ENCODE measurements around the gene SLC17A1. TPM values are rescaled to one million over a fixed set of nuclear protein-coding genes. Genes with fewer than 3 reads are reported as not detected.
A peak's percentile ranks its signal among the peaks of the same experiment; 100 is the strongest.

The SLC17A1 gene
- total RNA-seq, 6 donors from 2014 or later = not detected

GRCh38 chr6:25793970-25794369 is 37.9 kb downstream of the SLC17A1 start:
- ATAC-seq (ENCODE audit: low FRiP score in 2 of 2) = no peak
- H3K4me1 ChIP-seq = no peaks in the 10 kb centered on the region
- H3K9me3 ChIP-seq = no peaks in the 10 kb centered on the region
- no peak overlapping the region for H3K4me3 ChIP-seq
- H3K27me3 ChIP-seq = no peaks in the 10 kb centered on the region
- no peak for DNase-seq
- TF ChIP-seq EP300 (IDR thresholded peaks at IDR 0.05) (no peak), POLR2A (IDR thresholded peaks at IDR 0.05) (no peak), POLR2AphosphoS5 (IDR thresholded peaks at IDR 0.05) (no peak), CTCF (IDR thresholded peaks at IDR 0.05) (no peak)
- no peaks in the 10 kb centered on the region for H3K36me3 ChIP-seq
- no peak overlapping the region for H3K27ac ChIP-seq
- WGBS, 2 donors = 94 to 95% methylated on average over 1 of the region's 1 CpG

- no peak for TF ChIP-seq POLR2AphosphoS5 (IDR thresholded peaks at IDR 0.05)
- DNase-seq (no peak), ATAC-seq (ENCODE audit: low FRiP score in 2 of 2) (no peak)
- no peaks in the 10 kb centered on the region for H3K4me1 ChIP-seq
- H3K27me3 ChIP-seq = no peaks in the 10 kb centered on the region
- H3K9me3 ChIP-seq = no peaks in the 10 kb centered on the region
- H3K36me3 ChIP-seq = no peaks in the 10 kb centered on the region
- 81 to 91% methylated on average over 4 of the region's 4 CpGs for WGBS, 2 donors
- no peak overlapping the region for H3K27ac ChIP-seq
- no peak overlapping the region for H3K4me3 ChIP-seq
These were observed 39.8 kb downstream of the SLC17A1 start for GRCh38 chr6:25792016-25792415.

- Histone ChIP-seq H3K36me3 (no peaks in the 10 kb centered on the region), H3K27me3 (no peaks in the 10 kb centered on the region), H3K4me1 (no peaks in the 10 kb centered on the region), H3K27ac (no peak overlapping the region), H3K4me3 (no peak overlapping the region), H3K9me3 (no peaks in the 10 kb centered on the region)
- no peak for ATAC-seq (ENCODE audit: low FRiP score in 2 of 2)
- no peak for TF ChIP-seq CTCF (IDR thresholded peaks at IDR 0.05)
- TF ChIP-seq POLR2A (IDR thresholded peaks at IDR 0.05) = no peak
- no peak for TF ChIP-seq POLR2AphosphoS5 (IDR thresholded peaks at IDR 0.05)
- no peak for TF ChIP-seq EP300 (IDR thresholded peaks at IDR 0.05)
- WGBS, 2 donors = 82 to 85% methylated on average over 2 of the region's 2 CpGs
- no peak for DNase-seq
These were observed 42.4 kb downstream of the SLC17A1 start for GRCh38 chr6:25789475-25789874.

- Histone ChIP-seq H3K36me3 (no peaks in the 10 kb centered on the region), H3K27me3 (no peaks in the 10 kb centered on the region), H3K4me3 (no peak overlapping the region), H3K4me1 (no peaks in the 10 kb centered on the region), H3K27ac (no peak overlapping the region), H3K9me3 (no peaks in the 10 kb centered on the region)
- peak in 1 of 2 donors; percentile 36 for DNase-seq
- WGBS, 2 donors = 56 to 65% methylated on average over 4 of the region's 4 CpGs
- peak; percentile 67 to 77 for ATAC-seq (ENCODE audit: low FRiP score in 2 of 2)
- peak; percentile 36 to 60 (median 42) for TF ChIP-seq CTCF (IDR thresholded peaks at IDR 0.05)
- no peak for TF ChIP-seq POLR2AphosphoS5 (IDR thresholded peaks at IDR 0.05)
- TF ChIP-seq POLR2A (IDR thresholded peaks at IDR 0.05) = no peak
- no peak for TF ChIP-seq EP300 (IDR thresholded peaks at IDR 0.05)
These were observed 43.4 kb downstream of the SLC17A1 start for GRCh38 chr6:25788305-25788922.

- no peak for DNase-seq
- Histone ChIP-seq H3K9me3 (no peaks in the 10 kb centered on the region), H3K4me1 (no peaks in the 10 kb centered on the region), H3K4me3 (no peak overlapping the region), H3K27me3 (no peaks in the 10 kb centered on the region), H3K27ac (no peak overlapping the region), H3K36me3 (no peaks in the 10 kb centered on the region)
- no peak for TF ChIP-seq POLR2A (IDR thresholded peaks at IDR 0.05)
- no peak for TF ChIP-seq EP300 (IDR thresholded peaks at IDR 0.05)
- no peak for TF ChIP-seq CTCF (IDR thresholded peaks at IDR 0.05)
- TF ChIP-seq POLR2AphosphoS5 (IDR thresholded peaks at IDR 0.05) = no peak
- WGBS, 2 donors = 68 to 71% methylated on average over 2 of the region's 2 CpGs
- ATAC-seq (ENCODE audit: low FRiP score in 2 of 2) = no peak
These were observed 44.4 kb downstream of the SLC17A1 start for GRCh38 chr6:25787428-25787827.
